Activated B cell treated with CpG ODN at 0.5 μM for 24 hours (primary cell): ENCODE data around the gene SPDYE16. TPM values are rescaled to one million over a fixed set of nuclear protein-coding genes. Genes with fewer than 3 reads are reported as not detected.
"Not testable (repeated sequence)": the region's sequence is repeated elsewhere in the genome, so short reads cannot be mapped to it uniquely, and the experiment has no call there.

ENCODE experiments used
- ATAC-seq: fragments of 200-7000 bp; cut with Tn5 transposase; one replicate; pipeline ENCODE4 v1.10.0; 2021; ENCODE audit warnings: low read depth, mild to moderate bottlenecking, moderate library complexity
- CTCF ChIA-PET: fragments of 350-600 bp; sonication (Branson Sonifier 250); formaldehyde crosslinking; loops from one replicate; lab custom pipeline; 2021; ENCODE audit warnings: antibody characterized with exemption; lab: Charles Lee
- POLR2A ChIA-PET: fragments of 350-600 bp; sonication (Branson Sonifier 250); formaldehyde crosslinking; loops from one replicate; lab custom pipeline; 2021; ENCODE audit warnings: antibody characterized with exemption; lab: Charles Lee
- DNase-seq: peaks from one replicate; pipeline ENCODE4 v3.0.0; 2022
- H3K27ac Mint-ChIP-seq: one replicate; pipeline ENCODE4 v1.8.0; 2020; ENCODE audit warnings: mixed read lengths
- H3K27me3 Mint-ChIP-seq: one replicate; pipeline ENCODE4 v1.8.0; 2021; ENCODE audit warnings: mixed read lengths
- H3K36me3 Mint-ChIP-seq: one replicate; pipeline ENCODE4 v1.8.0; 2021; ENCODE audit warnings: low read depth, mixed read lengths
- H3K4me1 Mint-ChIP-seq: one replicate; pipeline ENCODE4 v1.8.0; 2021; ENCODE audit warnings: mixed read lengths
- H3K4me3 Mint-ChIP-seq: one replicate; pipeline ENCODE4 v1.8.0; 2020; ENCODE audit warnings: mild to moderate bottlenecking, mixed read lengths
- H3K9me3 Mint-ChIP-seq: one replicate; pipeline ENCODE4 v1.8.0; 2020; ENCODE audit warnings: mixed read lengths
- intact Hi-C: fragments of 100-400 bp; cut with micrococcal nuclease; formaldehyde crosslinking; loops from one replicate; pipeline ENCODE4 v1.15.1; 2024
- total RNA-seq: library from RNA; stranded (reverse); gene quantifications from 2 replicates; pipeline ENCODE4 v1.2.3, GENCODE V29; 2022

Gene SPDYE16
- total RNA-seq, 1 donor from 2014 or later = not detected

DNA sequence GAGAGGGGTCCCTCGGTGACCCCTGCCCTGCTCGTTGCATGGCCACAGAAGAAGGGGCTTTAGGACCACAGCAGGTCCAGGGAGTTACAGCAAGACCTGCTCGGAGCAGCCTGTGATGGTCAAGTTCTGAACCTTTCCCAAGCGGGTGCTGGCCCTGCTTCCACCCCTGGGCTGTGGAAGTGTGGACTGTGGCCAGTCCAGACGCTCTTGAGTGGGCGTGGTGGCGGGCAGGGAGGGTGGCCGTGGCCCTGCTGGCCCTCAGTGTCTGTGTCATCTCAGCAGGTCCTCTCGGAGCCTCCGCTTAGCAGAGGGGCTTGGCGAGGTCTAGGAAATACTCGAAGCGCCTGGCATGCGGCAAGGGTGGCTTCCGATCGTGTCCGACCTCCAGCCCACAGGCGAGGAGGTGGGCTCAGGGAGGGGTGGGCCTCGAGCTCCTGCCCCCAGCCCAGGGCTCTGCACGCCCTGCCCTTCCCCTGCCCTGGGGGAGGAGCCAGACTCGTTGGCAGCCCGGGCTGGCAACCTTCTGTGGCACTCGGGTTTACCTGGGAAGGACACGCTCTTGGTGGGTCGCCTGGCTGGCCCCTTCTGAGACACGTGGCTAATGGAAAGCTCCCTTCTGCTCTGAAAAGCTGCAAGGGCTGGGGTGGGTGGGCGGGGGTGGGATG is 45.0 kb downstream of the SPDYE16 start:
- peaks cover 19% of the 10 kb centered on the region for H3K36me3 Mint-ChIP-seq
- H3K9me3 Mint-ChIP-seq, POLR2A ChIA-PET, H3K27me3 Mint-ChIP-seq, ATAC-seq, H3K27ac Mint-ChIP-seq, H3K4me3 Mint-ChIP-seq, intact Hi-C loops, H3K4me1 Mint-ChIP-seq, CTCF ChIA-PET, DNase-seq: not testable (repeated sequence)

DNA sequence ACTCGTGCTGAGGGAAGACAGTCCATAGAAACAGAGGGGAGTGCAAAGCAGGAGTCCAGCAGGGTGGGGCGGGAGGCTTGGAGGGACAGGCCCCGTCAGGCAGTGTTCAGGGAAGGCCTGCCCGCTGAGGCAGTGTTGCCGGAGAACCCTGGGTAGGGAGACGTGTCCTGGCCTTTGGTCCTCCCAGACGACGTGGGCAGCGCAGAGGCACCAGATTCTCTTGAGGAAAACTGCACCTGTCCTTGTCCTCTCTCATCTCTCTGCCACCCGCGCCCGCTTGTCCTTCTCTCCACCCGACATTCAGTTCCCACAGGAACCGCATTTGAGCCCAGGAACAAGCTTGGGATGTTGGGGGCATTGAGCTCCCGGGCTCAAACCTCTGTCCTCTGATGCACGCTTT is 47.4 kb downstream of the SPDYE16 start:
- POLR2A ChIA-PET, H3K27ac Mint-ChIP-seq, H3K27me3 Mint-ChIP-seq, DNase-seq, intact Hi-C loops, CTCF ChIA-PET, H3K36me3 Mint-ChIP-seq, ATAC-seq, H3K4me3 Mint-ChIP-seq, H3K4me1 Mint-ChIP-seq, H3K9me3 Mint-ChIP-seq: not testable (repeated sequence)

DNA sequence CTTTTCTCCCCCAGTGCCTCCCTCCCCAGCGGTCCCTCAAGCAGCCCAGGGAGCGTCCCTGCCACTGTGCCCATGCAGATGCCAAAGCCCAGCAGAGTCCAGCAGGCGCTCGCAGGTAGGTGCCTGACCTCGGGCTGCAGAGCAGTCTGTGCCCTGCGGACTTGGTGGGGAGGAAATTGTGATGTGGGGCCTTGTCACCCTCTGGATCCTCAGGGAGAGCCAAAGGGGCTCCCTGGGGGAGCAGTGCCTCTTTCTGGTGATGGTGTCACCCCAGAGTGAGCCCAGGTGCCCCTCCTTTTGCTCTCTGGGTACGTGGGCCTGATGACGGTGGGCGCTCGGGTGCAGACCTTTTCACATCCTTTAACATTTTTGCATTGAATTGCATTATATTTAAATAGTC is 51.0 kb downstream of the SPDYE16 start:
- H3K4me3 Mint-ChIP-seq, POLR2A ChIA-PET, ATAC-seq, H3K9me3 Mint-ChIP-seq, H3K36me3 Mint-ChIP-seq, H3K27ac Mint-ChIP-seq, CTCF ChIA-PET, H3K4me1 Mint-ChIP-seq, intact Hi-C loops, DNase-seq, H3K27me3 Mint-ChIP-seq: not testable (repeated sequence)

DNA sequence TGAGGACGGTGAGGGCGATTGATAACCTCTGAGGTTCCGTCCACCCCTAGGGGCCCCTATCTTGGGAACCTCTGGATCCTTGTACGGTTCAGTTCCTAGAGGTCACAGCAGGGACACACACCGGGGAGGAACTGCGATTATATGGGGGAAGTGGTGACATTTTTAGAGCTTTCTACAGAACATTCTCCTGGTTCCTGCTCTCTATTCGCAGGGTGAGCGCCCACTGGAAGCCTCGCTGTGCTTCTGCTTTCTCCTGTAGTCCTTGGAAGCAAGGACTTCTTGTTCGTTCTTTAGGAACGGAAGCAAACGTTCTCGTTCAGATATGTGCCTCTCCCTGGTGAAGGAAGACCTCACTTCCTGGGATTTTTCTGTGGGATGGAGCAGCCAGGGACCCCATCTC is 55.1 kb downstream of the SPDYE16 start:
- ATAC-seq, H3K4me3 Mint-ChIP-seq, H3K4me1 Mint-ChIP-seq, POLR2A ChIA-PET, H3K27ac Mint-ChIP-seq, DNase-seq, H3K36me3 Mint-ChIP-seq, CTCF ChIA-PET, intact Hi-C loops, H3K9me3 Mint-ChIP-seq, H3K27me3 Mint-ChIP-seq: not testable (repeated sequence)

DNA sequence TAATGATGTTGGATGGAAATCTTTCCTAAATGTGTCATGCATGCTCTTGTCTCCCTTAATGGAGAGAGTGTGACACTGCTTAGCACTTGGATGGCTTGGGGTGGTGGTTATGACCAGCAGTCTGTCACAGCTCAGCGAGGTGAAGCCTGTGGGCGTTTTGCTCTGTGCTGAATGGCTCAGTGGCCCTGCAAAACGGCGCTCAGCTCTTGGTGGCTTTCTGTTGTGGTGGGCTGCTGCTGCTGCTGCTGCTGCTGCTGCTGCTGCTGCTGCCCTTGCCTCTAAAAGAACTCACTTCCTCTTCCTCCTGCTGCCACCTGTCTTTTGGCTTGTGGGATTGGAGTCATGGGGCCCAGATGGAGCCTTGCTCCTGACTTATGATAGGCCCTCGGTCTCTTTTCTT is 56.5 kb downstream of the SPDYE16 start:
- intact Hi-C loops, DNase-seq, H3K27me3 Mint-ChIP-seq, CTCF ChIA-PET, H3K9me3 Mint-ChIP-seq, H3K4me1 Mint-ChIP-seq, H3K4me3 Mint-ChIP-seq, POLR2A ChIA-PET, H3K27ac Mint-ChIP-seq: not testable (repeated sequence)
- H3K36me3 Mint-ChIP-seq = peaks cover 16% of the 10 kb centered on the region
- peak; percentile 98 for ATAC-seq

DNA sequence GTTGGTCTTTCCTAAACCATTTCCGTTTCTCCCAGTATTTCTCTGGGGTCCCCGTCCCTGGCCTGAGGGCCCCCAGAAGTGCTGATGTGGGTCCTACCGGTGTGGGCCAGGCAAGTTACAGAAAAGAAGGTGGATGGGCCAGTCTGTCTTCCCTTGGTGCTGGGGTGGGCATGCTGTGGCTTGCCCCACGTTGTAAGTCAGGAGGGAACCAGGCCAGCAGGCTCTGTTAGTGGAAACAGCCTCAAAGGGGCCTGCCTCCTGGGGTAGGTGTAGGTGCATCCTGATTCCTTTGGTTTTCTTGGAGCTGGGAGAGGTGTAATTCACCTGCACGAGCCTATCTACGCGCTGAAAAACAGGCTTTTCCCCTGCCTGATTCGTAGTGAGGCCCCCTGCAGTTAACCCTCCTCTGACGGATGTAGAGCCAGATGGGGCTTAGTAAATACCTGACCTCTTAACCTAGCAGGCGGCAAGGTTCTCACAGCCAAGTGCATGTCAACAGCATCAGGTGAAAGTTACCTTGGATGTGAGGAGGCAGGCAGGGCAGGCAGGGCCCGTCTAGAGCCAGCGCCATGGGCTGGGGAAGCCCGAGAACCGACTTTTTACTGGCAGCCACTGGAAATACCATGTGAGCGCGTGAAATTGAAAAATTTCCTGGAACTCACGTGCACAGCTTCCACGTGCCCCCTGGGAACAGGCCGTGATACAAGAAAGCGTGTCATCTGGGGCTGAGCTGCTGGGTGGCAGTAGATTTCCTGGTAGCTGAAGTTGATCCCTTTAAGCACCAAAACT is 57.1 kb downstream of the SPDYE16 start:
- H3K27me3 Mint-ChIP-seq, DNase-seq, ATAC-seq, H3K9me3 Mint-ChIP-seq, CTCF ChIA-PET, H3K4me3 Mint-ChIP-seq, H3K27ac Mint-ChIP-seq, intact Hi-C loops, H3K4me1 Mint-ChIP-seq, POLR2A ChIA-PET: not testable (repeated sequence)
- peaks cover 16% of the 10 kb centered on the region for H3K36me3 Mint-ChIP-seq

DNA sequence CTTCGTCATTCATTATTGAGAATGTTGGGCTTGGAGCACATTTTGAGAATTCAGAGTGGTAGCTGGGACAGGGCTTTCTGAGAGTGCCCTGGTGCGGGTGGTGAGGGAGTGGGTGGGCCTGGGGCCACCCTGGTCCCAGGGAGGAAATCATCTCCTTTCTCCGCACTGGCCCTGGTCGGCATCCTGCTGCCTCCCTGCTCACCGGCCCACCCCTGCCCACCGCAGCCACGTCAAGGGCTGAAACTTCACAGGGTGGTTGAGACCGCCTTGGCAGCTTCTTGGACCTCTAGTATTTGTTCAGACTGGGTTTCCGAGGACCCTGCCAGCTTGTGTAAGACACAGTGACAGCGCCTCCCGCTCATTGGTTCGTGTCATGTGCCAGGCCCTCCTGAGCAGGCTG is 58.6 kb downstream of the SPDYE16 start:
- CTCF ChIA-PET, intact Hi-C loops, H3K4me1 Mint-ChIP-seq, H3K4me3 Mint-ChIP-seq, H3K27me3 Mint-ChIP-seq, DNase-seq, H3K9me3 Mint-ChIP-seq, POLR2A ChIA-PET, H3K27ac Mint-ChIP-seq, ATAC-seq: not testable (repeated sequence)
- H3K36me3 Mint-ChIP-seq = peaks cover 18% of the 10 kb centered on the region

DNA sequence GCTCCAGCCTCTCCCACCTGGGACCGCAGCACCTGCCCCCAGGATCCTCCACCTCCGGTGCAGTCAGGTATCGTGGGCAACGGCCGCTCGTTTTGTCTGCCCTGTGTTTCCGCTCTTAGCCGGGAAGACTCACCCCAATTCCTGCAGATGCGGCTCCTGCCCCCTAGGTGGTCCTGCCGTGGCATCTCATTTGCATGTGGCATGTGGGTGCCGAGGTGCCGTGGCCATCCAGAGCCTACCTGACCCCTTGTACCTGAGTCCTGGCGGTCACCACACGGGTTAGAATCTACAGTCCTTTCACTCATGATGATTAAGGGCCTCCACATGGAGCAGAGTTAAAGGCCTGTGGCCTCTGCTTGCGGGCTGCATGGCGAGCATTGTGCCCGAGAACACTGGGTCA is 60.0 kb downstream of the SPDYE16 start:
- H3K27ac Mint-ChIP-seq, ATAC-seq, H3K27me3 Mint-ChIP-seq, H3K4me1 Mint-ChIP-seq, DNase-seq, H3K9me3 Mint-ChIP-seq, H3K4me3 Mint-ChIP-seq, CTCF ChIA-PET, intact Hi-C loops, POLR2A ChIA-PET: not testable (repeated sequence)
- H3K36me3 Mint-ChIP-seq = peaks cover 18% of the 10 kb centered on the region

DNA sequence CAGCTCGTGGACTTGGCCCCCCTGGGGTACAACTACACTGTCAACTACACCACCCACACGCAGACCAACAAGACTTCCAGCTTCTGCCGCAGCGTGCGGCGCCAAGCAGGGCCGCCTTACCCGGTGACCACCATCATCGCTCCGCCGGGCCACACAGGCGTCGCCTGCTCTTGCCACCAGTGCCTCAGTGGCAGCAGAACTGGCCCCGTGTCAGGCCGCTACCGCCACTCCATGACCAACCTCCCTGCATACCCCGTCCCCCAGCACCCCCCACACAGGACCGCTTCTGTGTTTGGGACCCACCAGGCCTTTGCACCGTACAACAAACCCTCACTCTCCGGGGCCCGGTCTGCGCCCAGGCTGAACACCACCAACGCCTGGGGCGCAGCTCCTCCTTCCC is 60.4 kb downstream of the SPDYE16 start:
- H3K27me3 Mint-ChIP-seq, H3K9me3 Mint-ChIP-seq, CTCF ChIA-PET, DNase-seq, H3K4me3 Mint-ChIP-seq, intact Hi-C loops, POLR2A ChIA-PET, H3K27ac Mint-ChIP-seq, H3K4me1 Mint-ChIP-seq, ATAC-seq: not testable (repeated sequence)
- H3K36me3 Mint-ChIP-seq = peaks cover 18% of the 10 kb centered on the region

Other genes starting within 250 kb of the SPDYE16 start
- gene HSPB1, start 240.6 kb downstream of the SPDYE16 start, total RNA-seq = 63.4 and 65.6 TPM in 2 replicates
- 70.5 and 71.1 TPM in 2 replicates for gene YWHAG, start 184.3 kb downstream of the SPDYE16 start, total RNA-seq
- 0.55 TPM in 1 of 2 replicates, not detected in the other for gene SSC4D, start 133.6 kb downstream of the SPDYE16 start, total RNA-seq
- 0.91 and 2.9 TPM in 2 replicates for gene ZP3, start 118.3 kb downstream of the SPDYE16 start, total RNA-seq
- gene DTX2, start 81.6 kb downstream of the SPDYE16 start, total RNA-seq = 41.2 and 45.8 TPM in 2 replicates
- 3.2 and 3.4 TPM in 2 replicates for gene UPK3B, start 32.7 kb downstream of the SPDYE16 start, total RNA-seq
- gene POMZP3, start 84.0 kb upstream of the SPDYE16 start, total RNA-seq = 9.8 and 14.3 TPM in 2 replicates